Uterus (tissue), 4 donors: ENCODE results near the gene ALG11. TPM values are rescaled to one million over a fixed set of nuclear protein-coding genes. Genes with fewer than 3 reads are reported as not detected.

ENCODE experiments used
- DNase-seq, 2 donors: peaks; one replicate each; pipeline ENCODE4 v3.0.0-alpha.2; 2019 to 2020
- H3K27ac ChIP-seq, 2 donors: fragments of 200-600 bp; sonication (generic); 1 replicate in 1 of 2; 2 replicates in 1 of 2; pipeline ENCODE4 v1.5.1; 2016 to 2018
- H3K27me3 ChIP-seq, 2 donors: fragments of 200-600 bp; sonication (generic); one replicate each; pipeline ENCODE4 v1.5.1; 2018 to 2019; ENCODE audit warnings: control low read depth in 1 of 2
- H3K36me3 ChIP-seq, 2 donors: fragments of 200-600 bp; sonication (generic); one replicate each; pipeline ENCODE4 v1.5.1; 2019; ENCODE audit warnings: control low read depth in 1 of 2
- H3K4me1 ChIP-seq, 2 donors: fragments of 200-600 bp; sonication (generic); one replicate each; pipeline ENCODE4 v1.5.1; 2018 to 2019; ENCODE audit warnings: control low read depth in 1 of 2
- H3K4me3 ChIP-seq, 2 donors: fragments of 200-600 bp; sonication (generic); 1 replicate in 1 of 2; 2 replicates in 1 of 2; pipeline ENCODE4 v1.5.1; 2018 to 2019; ENCODE audit warnings: mild to moderate bottlenecking in 1 of 2
- H3K9me3 ChIP-seq, 2 donors: fragments of 200-600 bp; sonication (generic); one replicate each; pipeline ENCODE4 v1.5.1; 2019; ENCODE audit warnings: control low read depth in 1 of 2
- CTCF ChIP-seq, 4 experiments: fragments of 200-600 bp in 2 of 4; fragments of 450-650 bp in 2 of 4; sonication (generic) in 2 of 4; IDR thresholded peaks; one replicate each; pipeline ENCODE4 v1.5.1; 2016 to 2019; ENCODE audit warnings: antibody characterized with exemption in 4 of 4, mild to moderate bottlenecking in 2 of 4, moderate library complexity in 1 of 4
- POLR2A ChIP-seq, 2 donors: fragments of 450-650 bp; IDR thresholded peaks; one replicate each; pipeline ENCODE4 v1.6.1; 2016; ENCODE audit warnings: antibody characterized with exemption in 2 of 2, mild to moderate bottlenecking in 1 of 2, moderate library complexity in 1 of 2
- intact Hi-C: fragments of 100-400 bp; cut with DNase I; formaldehyde crosslinking; loops from one replicate; pipeline ENCODE4 v1.15.1; 2023; ENCODE audit warnings: low total_unique reads
- total RNA-seq, 4 donors: library from RNA; depleted of rRNA in 3 of 4; stranded (reverse); fragments of >200 nt in 3 of 4; gene quantifications; one replicate each; pipeline versions ENCODE4 v1.1.0 to v1.2.4, GENCODE V29; 2014 to 2023
- donor health status: DM: yes; HTN: yes; CAD: no.

ALG11 gene
- total RNA-seq, 4 donors from 2014 or later = 5.0 to 68.9 (median 28.8) TPM

- Histone ChIP-seq H3K27me3 (no peaks in the 10 kb centered on the region), H3K9me3 (no peaks in the 10 kb centered on the region), H3K36me3 (no peaks in the 10 kb centered on the region), H3K4me3 (no peak overlapping the region), H3K4me1 (no peaks in the 10 kb centered on the region), H3K27ac (no peak overlapping the region)
- TF ChIP-seq CTCF (IDR thresholded peaks at IDR 0.05) (no peak), POLR2A (IDR thresholded peaks at IDR 0.05) (no peak)
- intact Hi-C loops = no loop called here
- no peak for DNase-seq
Observed at GRCh38 chr13:51971520-51972426, 40.4 kb upstream of the ALG11 start.

- intact Hi-C loops = no loop called here
- H3K27me3 ChIP-seq = no peaks in the 10 kb centered on the region
- no peak overlapping the region for H3K27ac ChIP-seq
- no peak for DNase-seq
- H3K4me1 ChIP-seq = no peaks in the 10 kb centered on the region
- TF ChIP-seq CTCF (IDR thresholded peaks at IDR 0.05) (no peak), POLR2A (IDR thresholded peaks at IDR 0.05) (no peak)
- no peaks in the 10 kb centered on the region for H3K9me3 ChIP-seq
- H3K4me3 ChIP-seq = no peak overlapping the region
- no peaks in the 10 kb centered on the region for H3K36me3 ChIP-seq
Observed at GRCh38 chr13:51974482-51974881, 37.7 kb upstream of the ALG11 start.

GRCh38 chr13:51976423-51976822 lies 35.8 kb upstream of the ALG11 start:
- intact Hi-C loops = no loop called here

GRCh38 chr13:51976890-51977289 lies 35.3 kb upstream of the ALG11 start:
- no peak for DNase-seq
- Histone ChIP-seq H3K4me1 (no peaks in the 10 kb centered on the region), H3K36me3 (no peaks in the 10 kb centered on the region), H3K9me3 (no peaks in the 10 kb centered on the region), H3K4me3 (no peak overlapping the region), H3K27ac (no peak overlapping the region), H3K27me3 (no peaks in the 10 kb centered on the region)
- intact Hi-C loops = no loop called here
- TF ChIP-seq POLR2A (IDR thresholded peaks at IDR 0.05) (no peak), CTCF (IDR thresholded peaks at IDR 0.05) (no peak)

More at GRCh38 chr13:51976423-51976822, 35.8 kb upstream of the ALG11 start:
- H3K4me1 ChIP-seq = no peaks in the 10 kb centered on the region
- no peak overlapping the region for H3K4me3 ChIP-seq
- no peaks in the 10 kb centered on the region for H3K27me3 ChIP-seq
- H3K36me3 ChIP-seq = no peaks in the 10 kb centered on the region
- no peaks in the 10 kb centered on the region for H3K9me3 ChIP-seq
- no peak for DNase-seq
- H3K27ac ChIP-seq = no peak overlapping the region
- TF ChIP-seq CTCF (IDR thresholded peaks at IDR 0.05) = no peak
- no peak for TF ChIP-seq POLR2A (IDR thresholded peaks at IDR 0.05)

GRCh38 chr13:51977625-51978024 lies 34.6 kb upstream of the ALG11 start:
- no peaks in the 10 kb centered on the region for H3K9me3 ChIP-seq
- no peak overlapping the region for H3K4me3 ChIP-seq
- H3K36me3 ChIP-seq = no peaks in the 10 kb centered on the region
- no peak for DNase-seq
- TF ChIP-seq CTCF (IDR thresholded peaks at IDR 0.05) = no peak
- no peak for TF ChIP-seq POLR2A (IDR thresholded peaks at IDR 0.05)
- no peaks in the 10 kb centered on the region for H3K27me3 ChIP-seq
- intact Hi-C loops = no loop called here
- H3K4me1 ChIP-seq = no peaks in the 10 kb centered on the region
- H3K27ac ChIP-seq = no peak overlapping the region
